HL-60 (cell line): ENCODE measurements around the gene OGFOD3.

ENCODE experiments used
- CTCF ChIP-seq: IDR thresholded peaks from one replicate; pipeline ENCODE4 v1.5.1; 2011; ENCODE audit warnings: low read length, control low read depth, inconsistent platforms; ENCODE audit not compliant: insufficient read depth
- GABPA ChIP-seq: IDR thresholded peaks from 2 replicates; pipeline ENCODE4 v1.6.1; 2012; ENCODE audit warnings: low read depth
- POLR2AphosphoS5 ChIP-seq: IDR thresholded peaks from 2 replicates; pipeline ENCODE4 v1.6.1; 2012; ENCODE audit warnings: low read depth
- REST ChIP-seq: IDR thresholded peaks from 2 replicates; pipeline ENCODE4 v1.6.1; 2012; ENCODE audit warnings: low read depth; ENCODE audit not compliant: insufficient replicate concordance
- SPI1 ChIP-seq: IDR thresholded peaks from 2 replicates; pipeline ENCODE4 v1.6.1; 2012; ENCODE audit warnings: low read depth, mild to moderate bottlenecking, borderline replicate concordance

- TF ChIP-seq SPI1 (no peak), CTCF (no peak), POLR2AphosphoS5 (no peak), REST (no peak), GABPA (no peak)
Observed at GRCh38 chr17:82435601-82436583, 17.5 kb upstream of the OGFOD3 start.
